Neural progenitor cell (in vitro differentiated cells): ENCODE results near the gene ROMO1.

Source experiments
- CTCF ChIP-seq: fragments of 200-600 bp; sonication (generic); IDR thresholded peaks from 2 replicates; pipeline ENCODE4 v1.5.1; 2017; ENCODE audit warnings: antibody characterized with exemption, mild to moderate bottlenecking
- EZH2 ChIP-seq: fragments of 200-600 bp; sonication (generic); IDR thresholded peaks from 2 replicates; pipeline ENCODE4 v1.6.1; 2017; ENCODE audit warnings: antibody characterized with exemption, mild to moderate bottlenecking, moderate library complexity

GRCh38 chr20:35714127-35714526, 14.9 kb downstream of the ROMO1 start:
- TF ChIP-seq CTCF (no peak), EZH2 (no peak)
